DMS 273 (cell line): ENCODE data around the gene SOX5.
A peak's percentile ranks its signal among the peaks of the same experiment; 100 is the strongest.
"Not testable (repeated sequence)": the region's sequence is repeated elsewhere in the genome, so short reads cannot be mapped to it uniquely, and the experiment has no call there.

Source experiments
- DNase-seq: peaks from one replicate; lab custom pipeline; 2025; ENCODE audit not compliant: unreplicated experiment; lab: John Stamatoyannopoulos, UW

The SOX5 gene

GRCh38 chr12:23504641-23505399 lies 444.6 kb downstream of the SOX5 start:
- no peak for DNase-seq

GRCh38 chr12:23504043-23504442 lies 445.4 kb downstream of the SOX5 start:
- no peak for DNase-seq

- no peak for DNase-seq
Measured at GRCh38 chr12:23503544-23503943, 445.9 kb downstream of the SOX5 start.

GRCh38 chr12:23502259-23502658 lies 447.2 kb downstream of the SOX5 start:
- no peak for DNase-seq

GRCh38 chr12:23495472-23495871 lies 454.0 kb downstream of the SOX5 start:
- DNase-seq, result no peak

GRCh38 chr12:23493672-23494071 lies 455.8 kb downstream of the SOX5 start:
- DNase-seq, result peak; percentile 12

GRCh38 chr12:23491029-23491428 lies 458.4 kb downstream of the SOX5 start:
- not testable (repeated sequence) for DNase-seq

- DNase-seq, result no peak
Measured at GRCh38 chr12:23488130-23488529, 461.3 kb downstream of the SOX5 start.

GRCh38 chr12:23484238-23484637 lies 465.2 kb downstream of the SOX5 start:
- DNase-seq, result no peak

- no peak for DNase-seq
Measured at GRCh38 chr12:23482571-23482970, 466.9 kb downstream of the SOX5 start.
